Measurements from ENCODE around the gene TMTC1. TPM values are rescaled to one million over a fixed set of nuclear protein-coding genes. Genes with fewer than 3 reads are reported as not detected.

The TMTC1 gene
- total RNA-seq, 2 experiments from 2014 or later, result not detected

GRCh38 chr12:29702222-29702621 lies 81.5 kb downstream of the TMTC1 start:
- Histone ChIP-seq H3K4me1 (ENCODE audit: insufficient read depth, low read length) (no peaks in the 10 kb centered on the region), H3K4me3 (ENCODE audit: low read length) (no peak overlapping the region), H3K9me3 (ENCODE audit: control insufficient read depth in 1 of 2, insufficient read depth in 1 of 2, low read length in 2 of 2) (peaks cover 0 to 4% of the 10 kb centered on the region in 2 experiments), H3K27me3 (ENCODE audit: control insufficient read depth in 1 of 2, insufficient read depth in 2 of 2, low read length in 2 of 2) (no peaks in the 10 kb centered on the region), H3K36me3 (ENCODE audit: insufficient read depth, low read length) (no peaks in the 10 kb centered on the region), H3K27ac (ENCODE audit: low read depth in 1 of 2, low read length in 2 of 2) (no peak overlapping the region)
- POLR2A ChIA-PET, result no interaction called here
- H3K27me3 Mint-ChIP-seq, result peaks cover 5% of the 10 kb centered on the region
- H3K9me3 Mint-ChIP-seq, result no peaks in the 10 kb centered on the region
- H3K27ac Mint-ChIP-seq, result no peak overlapping the region
- intact Hi-C loops (cut with DNase I, micrococcal nuclease), result no loop called here
- ATAC-seq (ENCODE audit: poor library complexity), result no peak
- H3K4me3 Mint-ChIP-seq, result no peak overlapping the region
- H3K4me1 Mint-ChIP-seq (ENCODE audit: low read depth), result no peaks in the 10 kb centered on the region
- CTCF ChIA-PET, result no interaction called here
- DNase-seq, result no peak
- no peaks in the 10 kb centered on the region for H3K36me3 Mint-ChIP-seq (ENCODE audit: low read depth)
- no peak for TF ChIP-seq CTCF (IDR thresholded peaks at IDR 0.05)

- ATAC-seq (ENCODE audit: poor library complexity), result no peak
- no peak for DNase-seq
- Histone ChIP-seq H3K27ac (ENCODE audit: low read depth in 1 of 2, low read length in 2 of 2) (no peak overlapping the region), H3K4me1 (ENCODE audit: insufficient read depth, low read length) (no peaks in the 10 kb centered on the region), H3K36me3 (ENCODE audit: insufficient read depth, low read length) (no peaks in the 10 kb centered on the region), H3K27me3 (ENCODE audit: control insufficient read depth in 1 of 2, insufficient read depth in 2 of 2, low read length in 2 of 2) (no peaks in the 10 kb centered on the region), H3K4me3 (ENCODE audit: low read length) (no peak overlapping the region), H3K9me3 (ENCODE audit: control insufficient read depth in 1 of 2, insufficient read depth in 1 of 2, low read length in 2 of 2) (peaks cover 0 to 4% of the 10 kb centered on the region in 2 experiments)
- ChIA-PET POLR2A (no interaction called here), CTCF (no interaction called here)
- peaks cover 5% of the 10 kb centered on the region for H3K27me3 Mint-ChIP-seq
- no peaks in the 10 kb centered on the region for H3K9me3 Mint-ChIP-seq
- H3K27ac Mint-ChIP-seq, result no peak overlapping the region
- intact Hi-C loops (cut with DNase I, micrococcal nuclease), result no loop called here
- H3K4me1 Mint-ChIP-seq (ENCODE audit: low read depth), result no peaks in the 10 kb centered on the region
- H3K4me3 Mint-ChIP-seq, result no peak overlapping the region
- no peaks in the 10 kb centered on the region for H3K36me3 Mint-ChIP-seq (ENCODE audit: low read depth)
- TF ChIP-seq CTCF (IDR thresholded peaks at IDR 0.05), result no peak
These were observed 82.8 kb downstream of the TMTC1 start for GRCh38 chr12:29700761-29701481.

- peaks cover 5% of the 10 kb centered on the region for H3K27me3 Mint-ChIP-seq
- H3K9me3 Mint-ChIP-seq, result no peaks in the 10 kb centered on the region
- H3K4me3 Mint-ChIP-seq, result no peak overlapping the region
- no peaks in the 10 kb centered on the region for H3K4me1 ChIP-seq (ENCODE audit: insufficient read depth, low read length)
- H3K4me1 Mint-ChIP-seq (ENCODE audit: low read depth), result no peaks in the 10 kb centered on the region
- intact Hi-C loops (cut with DNase I, micrococcal nuclease), result no loop called here
- ChIA-PET CTCF (no interaction called here), POLR2A (no interaction called here)
- DNase-seq (no peak), ATAC-seq (ENCODE audit: poor library complexity) (no peak)
- no peak overlapping the region for H3K27ac ChIP-seq (ENCODE audit: low read depth in 1 of 2, low read length in 2 of 2)
- no peaks in the 10 kb centered on the region for H3K27me3 ChIP-seq (ENCODE audit: control insufficient read depth in 1 of 2, insufficient read depth in 2 of 2, low read length in 2 of 2)
- TF ChIP-seq CTCF (IDR thresholded peaks at IDR 0.05), result no peak
- peaks cover 0 to 4% of the 10 kb centered on the region in 2 experiments for H3K9me3 ChIP-seq (ENCODE audit: control insufficient read depth in 1 of 2, insufficient read depth in 1 of 2, low read length in 2 of 2)
- no peaks in the 10 kb centered on the region for H3K36me3 Mint-ChIP-seq (ENCODE audit: low read depth)
- H3K36me3 ChIP-seq (ENCODE audit: insufficient read depth, low read length), result no peaks in the 10 kb centered on the region
- H3K27ac Mint-ChIP-seq, result no peak overlapping the region
- H3K4me3 ChIP-seq (ENCODE audit: low read length), result no peak overlapping the region
These were observed 85.0 kb downstream of the TMTC1 start for GRCh38 chr12:29698756-29699155.

Measured in CD4-positive, alpha-beta T cell (primary cell).